PC-3 (cell line): Measurements from ENCODE around the gene CLDN20.

ENCODE experiments used
- CTCF ChIP-seq: fragments of 300-600 bp; sonication (generic); conservative IDR thresholded peaks from 2 replicates; pipeline ENCODE4 v1.5.1; 2017; ENCODE audit warnings: antibody characterized with exemption, low read depth, mild to moderate bottlenecking, low read length
- EZH2 ChIP-seq: fragments of 300-600 bp; sonication (generic); IDR thresholded peaks from one replicate; pipeline ENCODE4 v1.6.1; 2017; ENCODE audit warnings: antibody characterized with exemption, mild to moderate bottlenecking, low read length; ENCODE audit not compliant: unreplicated experiment
- EZH2phosphoT487 ChIP-seq: fragments of 300-600 bp; sonication (generic); IDR thresholded peaks from 2 replicates; pipeline ENCODE4 v1.6.1; 2018; ENCODE audit warnings: mild to moderate bottlenecking, antibody characterized with exemption, low read length, borderline replicate concordance

- TF ChIP-seq CTCF, result no peak
- TF ChIP-seq EZH2, result no peak
- TF ChIP-seq EZH2phosphoT487, result no peak
Measured at GRCh38 chr6:155215906-155216305, 47.9 kb upstream of the CLDN20 start.
